ENCODE measurements around the gene DLL4. TPM values are rescaled to one million over a fixed set of nuclear protein-coding genes. Genes with fewer than 3 reads are reported as not detected.
A peak's percentile ranks its signal among the peaks of the same experiment; 100 is the strongest.

DLL4 gene
- total RNA-seq = 1 to 10 TPM; 4.0 to 8.3 (median 5.1) TPM

DNA sequence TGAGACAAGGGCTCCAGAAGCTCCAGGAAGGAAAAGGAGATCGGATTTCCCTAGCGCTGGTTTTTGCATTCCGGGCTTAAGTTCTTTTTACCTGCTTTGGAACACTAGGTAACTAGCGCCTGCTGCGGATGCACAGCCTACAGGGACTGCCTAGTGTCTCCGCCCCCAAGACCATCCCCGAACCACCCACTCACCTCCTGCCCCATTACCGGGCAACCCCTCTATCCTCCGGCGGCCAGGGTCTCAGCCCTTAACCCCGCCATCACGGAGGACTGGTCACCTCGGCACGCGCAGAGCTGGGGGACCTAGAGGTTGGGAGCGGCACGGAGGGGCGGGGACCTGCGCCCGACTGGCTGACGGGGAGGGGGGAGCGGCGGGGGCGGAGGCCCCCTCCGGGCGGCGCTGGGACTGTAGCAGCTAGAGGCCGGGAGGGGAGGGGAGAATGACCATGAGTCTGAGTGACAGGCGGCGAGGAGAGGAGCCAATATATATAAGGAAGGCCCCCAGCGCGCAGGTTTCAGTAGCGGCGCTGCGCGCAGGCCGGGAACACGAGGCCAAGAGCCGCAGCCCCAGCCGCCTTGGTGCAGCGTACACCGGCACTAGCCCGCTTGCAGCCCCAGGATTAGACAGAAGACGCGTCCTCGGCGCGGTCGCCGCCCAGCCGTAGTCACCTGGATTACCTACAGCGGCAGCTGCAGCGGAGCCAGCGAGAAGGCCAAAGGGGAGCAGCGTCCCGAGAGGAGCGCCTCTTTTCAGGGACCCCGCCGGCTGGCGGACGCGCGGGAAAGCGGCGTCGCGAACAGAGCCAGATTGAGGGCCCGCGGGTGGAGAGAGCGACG, at the start of gene DLL4:
DLL4 (plus strand) TSS at position 520 of the 839 bp plus-strand sequence. CDS start 329 bp downstream, outside the sequence.
- H3K4me3 ChIP-seq (ENCODE audit: low read depth, poor library complexity, severe bottlenecking) = peak within 1 kb of the TSS; percentile 33
- DNase-seq (ENCODE audit: low spot score in 2 of 2) = no peak
- TF ChIP-seq POLR2A (IDR thresholded peaks at IDR 0.05) (no peak), CTCF (IDR thresholded peaks at IDR 0.05) (no peak)
- intact Hi-C loops (cut with DNase I; ENCODE audit: low total_unique reads) = no loop called here
- 1% methylated on average over 63 to 64 of the region's 71 CpGs for WGBS, 2 donors

- intact Hi-C loops (cut with DNase I; ENCODE audit: low total_unique reads) = loop anchor here (5.0 kb wide), 1 partner anchor 962 kb away; no protein-coding TSS in a partner anchor
- 60 to 64% methylated on average over 6 of the region's 6 CpGs for WGBS, 2 donors
- no peak overlapping the region for H3K4me3 ChIP-seq (ENCODE audit: low read depth, poor library complexity, severe bottlenecking)
- DNase-seq (ENCODE audit: low spot score in 2 of 2) = no peak
- TF ChIP-seq CTCF (IDR thresholded peaks at IDR 0.05) (no peak), POLR2A (IDR thresholded peaks at IDR 0.05) (no peak)
These were observed 49.5 kb upstream of the DLL4 start for GRCh38 chr15:40879609-40880008.

GRCh38 chr15:40881351-40881750, 47.8 kb upstream of the DLL4 start:
- no peak overlapping the region for H3K4me3 ChIP-seq (ENCODE audit: low read depth, poor library complexity, severe bottlenecking)
- no peak for TF ChIP-seq CTCF (IDR thresholded peaks at IDR 0.05)
- no peak for TF ChIP-seq POLR2A (IDR thresholded peaks at IDR 0.05)
- WGBS, 2 donors = 96 to 98% methylated on average over 6 of the region's 6 CpGs
- no peak for DNase-seq (ENCODE audit: low spot score in 2 of 2)
- intact Hi-C loops (cut with DNase I; ENCODE audit: low total_unique reads) = no loop called here

DNA sequence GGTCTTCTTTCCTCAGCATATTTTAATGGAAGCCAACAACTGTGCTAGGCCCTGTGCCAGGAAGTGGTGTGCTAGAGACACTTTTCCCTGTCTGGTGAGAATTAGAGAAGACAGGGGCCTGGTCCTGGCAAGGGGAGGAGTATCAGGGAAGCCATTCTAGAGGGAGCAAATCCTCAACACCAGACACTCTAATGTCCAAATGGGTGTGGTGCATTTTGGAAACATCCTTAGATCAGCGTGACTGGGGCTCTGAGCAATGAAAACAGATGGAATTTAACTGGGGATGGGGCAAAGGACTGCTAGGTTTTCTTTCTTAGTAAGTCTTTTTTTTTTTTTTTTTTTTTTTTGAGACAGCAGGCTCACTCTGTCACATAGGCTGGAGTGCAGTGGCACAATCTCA, 42.6 kb upstream of the DLL4 start:
- no peak overlapping the region for H3K4me3 ChIP-seq (ENCODE audit: low read depth, poor library complexity, severe bottlenecking)
- 44 to 61% methylated on average over 1 of the region's 1 CpG for WGBS, 2 donors
- intact Hi-C loops (cut with DNase I; ENCODE audit: low total_unique reads) = no loop called here
- TF ChIP-seq CTCF (IDR thresholded peaks at IDR 0.05) = no peak
- no peak for TF ChIP-seq POLR2A (IDR thresholded peaks at IDR 0.05)
- DNase-seq (ENCODE audit: low spot score in 2 of 2) = no peak

DNA sequence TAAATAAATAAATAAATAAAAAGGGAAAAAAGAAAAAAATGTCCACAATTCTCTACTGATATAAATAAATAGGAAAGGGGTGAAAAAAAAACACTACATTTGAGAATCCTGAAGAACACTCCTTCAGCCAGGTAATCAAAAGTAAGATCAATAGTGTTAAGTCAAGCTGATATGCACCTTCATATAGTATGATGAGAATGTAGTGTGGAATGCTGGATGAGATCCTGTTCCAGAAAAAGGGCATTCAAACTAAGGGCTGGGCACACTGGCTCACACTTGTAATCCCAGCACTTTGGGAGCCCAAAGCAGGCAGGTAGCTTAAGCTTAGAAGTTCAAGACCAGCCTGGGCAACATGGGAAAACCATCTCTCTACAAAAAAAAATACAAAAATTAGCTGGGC, 40.0 kb upstream of the DLL4 start:
- DNase-seq (ENCODE audit: low spot score in 2 of 2) = no peak
- TF ChIP-seq CTCF (IDR thresholded peaks at IDR 0.05) (no peak), POLR2A (IDR thresholded peaks at IDR 0.05) (no peak)
- H3K4me3 ChIP-seq (ENCODE audit: low read depth, poor library complexity, severe bottlenecking) = no peak overlapping the region
- intact Hi-C loops (cut with DNase I; ENCODE audit: low total_unique reads) = no loop called here

All from lower leg skin (tissue), 4 donors.